ENCODE results near the gene CEP85. TPM values are rescaled to one million over a fixed set of nuclear protein-coding genes. Genes with fewer than 3 reads are reported as not detected.

Gene CEP85
- total and polyA plus RNA-seq, 10 of the 15 experiments (the other 5 are each of a cell fraction or from before 2014, with no cell fraction given), result 8.4 to 26.8 (median 21.5) TPM

DNA sequence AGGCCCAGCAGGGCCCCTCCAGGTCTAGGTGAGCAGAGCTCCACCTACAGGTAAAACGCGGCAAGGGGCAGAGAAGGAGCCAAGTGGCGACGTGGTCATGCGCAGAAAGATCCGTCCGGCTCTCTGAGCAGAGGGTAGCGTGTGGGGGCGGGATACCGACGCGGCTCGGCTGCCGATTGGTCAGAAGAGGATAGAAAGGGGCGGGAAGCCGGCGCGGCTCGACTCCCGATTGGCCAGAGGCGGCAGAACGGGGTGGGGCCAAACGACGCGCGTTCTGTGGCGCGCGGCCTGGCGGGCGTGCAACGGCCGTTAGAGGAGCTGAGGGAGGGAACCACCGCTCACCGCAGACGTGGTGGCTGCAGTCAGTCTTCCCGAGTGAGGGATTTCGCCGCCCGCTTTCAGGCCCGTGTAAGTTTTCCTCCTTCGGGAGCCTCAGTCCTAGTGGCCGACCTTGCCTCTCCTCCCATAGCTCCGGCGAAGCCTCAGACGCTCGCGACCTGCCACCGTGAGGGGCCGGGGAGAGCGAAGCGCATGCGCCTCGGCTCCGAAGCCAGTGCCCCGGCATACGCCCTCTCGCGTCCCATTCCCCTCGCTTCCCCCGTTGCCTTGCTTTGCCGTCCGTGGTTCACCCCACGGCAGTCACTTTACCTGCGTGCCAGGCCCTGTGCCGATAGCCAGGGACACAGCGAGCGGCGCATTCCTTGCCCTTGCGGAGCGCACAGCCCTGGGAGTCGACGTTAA is at the start of gene CEP85 (continued):
- TF ChIP-seq BCLAF1 (IDR thresholded peaks at IDR 0.05) (no peak), ZBTB40 (IDR thresholded peaks at IDR 0.05; ENCODE audit: borderline replicate concordance) (no peak), NFYA (IDR thresholded peaks at IDR 0.05; ENCODE audit: borderline replicate concordance, low read depth, low read length) (no peak), POLR2A (IDR thresholded peaks at IDR 0.05; ENCODE audit: low read depth, low read length) (peak; percentile 95), BCL11A (IDR thresholded peaks at IDR 0.05; ENCODE audit: low read depth, low read length) (no peak), ZNF622 (IDR thresholded peaks at IDR 0.05) (no peak), CBX5 (IDR thresholded peaks at IDR 0.05; ENCODE audit: low read depth) (no peak), E2F8 (IDR thresholded peaks at IDR 0.05; ENCODE audit: low read depth, partially characterized antibody) (no peak), ZNF384 (IDR thresholded peaks at IDR 0.05; ENCODE audit: borderline replicate concordance, low read depth, low read length) (no peak), RBBP5 (conservative IDR thresholded peaks at IDR 0.05) (no peak), ATF7 (IDR thresholded peaks at IDR 0.05; ENCODE audit: low read depth) (0 out of 2 replicates have a peak, but pooled peaks have one; percentile 16), KAT2A (conservative IDR thresholded peaks at IDR 0.05; ENCODE audit: control insufficient read depth, low read depth, low read length) (no peak), ETV6 (conservative IDR thresholded peaks at IDR 0.05 in 1 of 2, IDR thresholded peaks at IDR 0.05 in 1 of 2; ENCODE audit: borderline replicate concordance in 1 of 2, low read depth in 1 of 2) (no peak), SP1 (IDR thresholded peaks at IDR 0.05; ENCODE audit: low read depth, low read length) (peak; percentile 91)
- TF ChIP-seq, protein P1, sequence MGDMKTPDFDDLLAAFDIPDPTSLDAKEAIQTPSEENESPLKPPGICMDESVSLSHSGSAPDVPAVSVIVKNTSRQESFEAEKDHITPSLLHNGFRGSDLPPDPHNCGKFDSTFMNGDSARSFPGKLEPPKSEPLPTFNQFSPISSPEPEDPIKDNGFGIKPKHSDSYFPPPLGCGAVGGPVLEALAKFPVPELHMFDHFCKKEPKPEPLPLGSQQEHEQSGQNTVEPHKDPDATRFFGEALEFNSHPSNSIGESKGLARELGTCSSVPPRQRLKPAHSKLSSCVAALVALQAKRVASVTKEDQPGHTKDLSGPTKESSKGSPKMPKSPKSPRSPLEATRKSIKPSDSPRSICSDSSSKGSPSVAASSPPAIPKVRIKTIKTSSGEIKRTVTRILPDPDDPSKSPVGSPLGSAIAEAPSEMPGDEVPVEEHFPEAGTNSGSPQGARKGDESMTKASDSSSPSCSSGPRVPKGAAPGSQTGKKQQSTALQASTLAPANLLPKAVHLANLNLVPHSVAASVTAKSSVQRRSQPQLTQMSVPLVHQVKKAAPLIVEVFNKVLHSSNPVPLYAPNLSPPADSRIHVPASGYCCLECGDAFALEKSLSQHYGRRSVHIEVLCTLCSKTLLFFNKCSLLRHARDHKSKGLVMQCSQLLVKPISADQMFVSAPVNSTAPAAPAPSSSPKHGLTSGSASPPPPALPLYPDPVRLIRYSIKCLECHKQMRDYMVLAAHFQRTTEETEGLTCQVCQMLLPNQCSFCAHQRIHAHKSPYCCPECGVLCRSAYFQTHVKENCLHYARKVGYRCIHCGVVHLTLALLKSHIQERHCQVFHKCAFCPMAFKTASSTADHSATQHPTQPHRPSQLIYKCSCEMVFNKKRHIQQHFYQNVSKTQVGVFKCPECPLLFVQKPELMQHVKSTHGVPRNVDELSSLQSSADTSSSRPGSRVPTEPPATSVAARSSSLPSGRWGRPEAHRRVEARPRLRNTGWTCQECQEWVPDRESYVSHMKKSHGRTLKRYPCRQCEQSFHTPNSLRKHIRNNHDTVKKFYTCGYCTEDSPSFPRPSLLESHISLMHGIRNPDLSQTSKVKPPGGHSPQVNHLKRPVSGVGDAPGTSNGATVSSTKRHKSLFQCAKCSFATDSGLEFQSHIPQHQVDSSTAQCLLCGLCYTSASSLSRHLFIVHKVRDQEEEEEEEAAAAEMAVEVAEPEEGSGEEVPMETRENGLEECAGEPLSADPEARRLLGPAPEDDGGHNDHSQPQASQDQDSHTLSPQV (IDR thresholded peaks at IDR 0.05), result no peak
